ENCODE data around the gene AQP2. TPM values are rescaled to one million over a fixed set of nuclear protein-coding genes. Genes with fewer than 3 reads are reported as not detected.

Gene AQP2
- total RNA-seq, 2 donors from 2014 or later = not detected

- DNase-seq = no peak
- intact Hi-C loops (cut with DNase I, micrococcal nuclease) = no loop called here
- no peak for ATAC-seq
These were observed 33.3 kb upstream of the AQP2 start for GRCh38 chr12:49917166-49917787.

- ATAC-seq (no peak), DNase-seq (no peak)
- intact Hi-C loops (cut with DNase I, micrococcal nuclease) = no loop called here
These were observed 32.8 kb upstream of the AQP2 start for GRCh38 chr12:49917788-49918173.

DNA sequence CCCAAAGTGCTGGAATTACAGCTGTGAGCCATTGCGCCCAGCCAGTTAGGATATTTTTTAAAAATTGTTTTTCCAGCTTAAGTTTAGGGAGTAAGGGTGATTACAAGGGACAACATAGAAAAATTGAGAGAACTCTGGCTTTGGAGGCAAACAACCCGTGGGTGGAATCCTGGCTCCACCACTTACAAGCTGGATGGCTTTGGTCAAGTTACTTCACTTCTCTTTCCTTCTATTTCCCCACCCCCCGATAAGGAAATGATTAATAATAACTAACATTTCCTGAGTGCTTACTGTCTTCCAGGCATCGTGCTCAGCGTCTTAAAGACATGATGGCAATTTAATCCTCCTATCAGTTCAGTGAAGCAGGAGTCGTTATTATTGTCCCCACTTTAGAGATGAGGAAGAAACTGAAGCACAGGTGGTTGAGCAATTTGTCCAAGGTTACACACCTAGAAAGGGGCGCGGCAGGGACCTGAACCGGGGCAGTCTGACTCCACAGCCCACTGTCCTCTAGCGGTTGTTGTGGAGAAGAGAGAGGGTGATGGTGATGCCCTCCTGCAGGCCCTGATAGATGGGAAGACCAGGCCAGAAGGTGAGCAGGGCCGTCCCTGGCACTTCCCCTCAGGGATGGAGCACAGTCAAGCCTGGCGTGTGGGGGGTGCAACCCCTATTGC lies 30.2 kb upstream of the AQP2 start:
- peak; percentile 54 for ATAC-seq
- DNase-seq = no peak
- intact Hi-C loops (cut with DNase I, micrococcal nuclease) = no loop called here

GRCh38 chr12:49920915-49921286 lies 29.6 kb upstream of the AQP2 start:
- no peak for ATAC-seq
- intact Hi-C loops (cut with DNase I, micrococcal nuclease) = no loop called here

GRCh38 chr12:49921299-49921698 lies 29.2 kb upstream of the AQP2 start:
- intact Hi-C loops (cut with DNase I, micrococcal nuclease) = no loop called here
- ATAC-seq = no peak
- DNase-seq = no peak

More at GRCh38 chr12:49920915-49921286, 29.6 kb upstream of the AQP2 start:
- no peak for DNase-seq

DNA sequence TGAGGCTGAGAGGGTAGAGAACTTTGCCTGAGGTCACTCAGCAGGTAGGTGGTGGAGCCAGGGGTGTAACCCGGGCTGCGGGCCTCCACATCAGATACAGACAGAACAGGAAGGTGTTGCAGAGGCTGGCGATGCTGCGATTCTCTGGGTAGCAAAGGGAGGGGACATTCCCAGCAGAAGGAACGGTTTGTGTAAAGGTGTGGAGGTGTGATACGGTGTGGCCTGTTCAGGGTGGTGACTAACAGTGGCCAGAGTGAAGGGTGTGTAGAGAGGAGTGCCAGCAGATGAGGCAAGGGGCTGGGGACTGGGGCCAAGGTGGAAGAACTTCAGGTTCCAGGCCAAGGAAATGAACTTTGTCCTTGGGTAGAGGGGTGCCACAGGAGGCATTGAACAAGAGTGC lies 28.6 kb upstream of the AQP2 start:
- peak; percentile 69 for ATAC-seq
- intact Hi-C loops (cut with DNase I, micrococcal nuclease) = no loop called here
- DNase-seq = no peak

- no peak for ATAC-seq
These were observed 28.0 kb upstream of the AQP2 start for GRCh38 chr12:49922349-49923034.

GRCh38 chr12:49923035-49923644 lies 27.4 kb upstream of the AQP2 start:
- DNase-seq = no peak
- intact Hi-C loops (cut with DNase I, micrococcal nuclease) = no loop called here
- no peak for ATAC-seq

More at GRCh38 chr12:49922349-49923034, 28.0 kb upstream of the AQP2 start:
- DNase-seq = no peak
- intact Hi-C loops (cut with DNase I, micrococcal nuclease) = no loop called here

- ATAC-seq = no peak
- intact Hi-C loops (cut with DNase I, micrococcal nuclease) = no loop called here
- DNase-seq = no peak
These were observed 26.5 kb upstream of the AQP2 start for GRCh38 chr12:49923880-49924556.

DNA sequence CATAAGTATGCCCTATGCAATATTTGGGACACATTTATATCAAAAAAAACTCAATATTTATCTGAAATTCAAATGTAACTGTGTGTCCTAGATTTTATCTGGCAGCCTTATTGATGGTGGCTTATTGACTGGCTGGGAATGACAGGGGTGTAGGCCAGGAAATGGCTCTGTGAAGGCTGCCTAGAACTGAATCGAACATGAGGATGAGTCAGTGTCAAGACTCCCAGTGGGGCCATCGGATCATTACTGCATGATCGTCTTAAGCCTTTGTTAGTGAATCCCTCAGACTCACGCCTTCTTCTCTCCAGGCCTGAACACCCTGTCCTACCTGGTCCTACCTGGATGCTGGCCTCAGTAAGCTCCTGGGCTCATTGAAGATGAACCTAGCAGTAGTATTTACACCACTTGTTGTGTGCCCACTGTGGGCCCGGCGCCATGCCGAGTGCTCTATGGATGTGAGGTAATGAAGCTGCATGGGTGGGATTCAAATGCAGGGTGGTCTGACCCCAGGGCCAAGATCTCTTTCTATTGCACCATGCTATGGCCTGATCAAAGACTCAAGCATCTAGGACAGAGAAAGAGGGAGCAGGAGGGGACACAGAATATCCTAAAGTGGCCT lies 25.8 kb upstream of the AQP2 start:
- DNase-seq = no peak
- intact Hi-C loops (cut with DNase I, micrococcal nuclease) = no loop called here

DNA sequence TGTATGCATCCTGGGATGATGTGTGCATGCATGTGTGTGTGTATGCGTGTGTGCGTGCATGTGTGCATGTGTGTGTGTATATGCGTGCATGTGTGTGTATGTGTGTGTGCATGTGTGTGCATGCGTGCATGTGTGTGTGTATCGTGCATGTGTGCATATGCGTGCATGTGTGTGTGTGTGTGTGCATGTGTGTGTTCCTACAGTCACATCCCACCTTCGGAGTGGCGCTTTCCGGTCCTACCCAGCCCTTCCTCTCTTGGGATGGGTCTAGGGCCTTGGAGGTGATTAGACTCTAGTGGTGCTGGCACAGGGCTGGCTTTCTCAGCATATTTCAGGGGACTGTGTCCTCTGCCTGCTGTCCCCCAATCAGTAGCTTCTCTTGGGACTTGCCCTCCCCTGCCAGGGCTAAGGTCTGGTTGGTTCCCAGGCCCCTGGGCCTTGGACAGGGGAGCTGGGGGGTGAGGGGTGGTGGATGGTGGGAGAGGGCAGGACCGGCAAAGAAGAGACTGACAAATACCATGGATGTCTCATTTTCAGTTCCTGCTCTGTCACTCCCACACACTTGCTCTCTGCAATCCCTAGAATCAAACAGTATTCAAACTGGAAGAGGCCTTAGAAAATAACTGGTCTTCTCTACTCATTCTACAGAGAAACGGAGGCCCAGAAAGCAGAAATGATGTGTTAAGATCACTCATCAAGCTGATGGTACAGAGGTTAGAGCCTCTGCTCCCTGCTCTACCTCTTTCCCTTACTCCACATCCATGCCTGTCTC lies 24.9 kb upstream of the AQP2 start:
- ATAC-seq (no peak), DNase-seq (no peak)
- intact Hi-C loops (cut with DNase I, micrococcal nuclease) = no loop called here

More for the DNA sequence above, 25.8 kb upstream of the AQP2 start:
- no peak for ATAC-seq

DNA sequence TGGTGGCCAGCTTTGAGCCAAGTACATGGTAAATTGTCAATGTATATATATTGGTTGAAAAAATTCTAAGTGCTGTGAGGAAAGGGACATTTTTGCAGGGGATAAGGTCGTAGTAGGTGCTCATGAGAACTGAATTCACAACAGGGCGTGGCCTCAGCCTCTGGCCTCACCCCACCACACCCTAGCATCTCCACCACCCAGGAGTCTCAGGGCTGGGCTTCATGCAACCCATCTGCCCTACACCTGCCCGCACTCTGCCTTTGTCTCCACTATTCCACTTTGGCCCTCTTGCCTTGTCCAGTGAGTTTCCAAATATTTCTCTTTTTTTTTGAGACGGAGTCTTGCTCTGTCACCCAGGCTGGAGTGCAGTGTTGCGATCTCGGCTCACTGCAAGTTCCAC lies 22.1 kb upstream of the AQP2 start:
- intact Hi-C loops (cut with DNase I, micrococcal nuclease) = no loop called here
- no peak for ATAC-seq
- DNase-seq = no peak

DNA sequence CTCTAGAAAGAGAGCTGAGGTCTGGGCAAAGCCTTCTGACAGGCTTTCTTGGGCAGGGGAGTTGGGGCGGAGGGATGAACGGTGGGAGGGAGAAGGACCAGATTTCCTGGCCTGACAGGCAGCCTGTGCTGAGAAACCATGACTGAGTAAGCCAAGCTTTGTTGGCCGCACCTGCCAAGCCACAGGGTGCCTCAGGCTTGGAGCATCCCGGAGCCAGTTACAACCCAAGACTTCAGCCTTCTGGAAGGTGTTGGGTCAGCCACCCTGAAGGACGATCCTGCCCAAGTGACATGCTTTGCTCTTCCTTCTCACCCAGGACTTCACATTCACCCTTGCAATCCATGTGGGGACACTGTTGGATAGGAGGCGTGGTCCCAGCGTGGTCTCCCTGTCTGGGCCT lies 21.0 kb upstream of the AQP2 start:
- intact Hi-C loops (cut with DNase I, micrococcal nuclease) = no loop called here
- ATAC-seq = no peak
- no peak for DNase-seq

- intact Hi-C loops (cut with DNase I, micrococcal nuclease) = no loop called here
- no peak for ATAC-seq
These were observed 19.8 kb upstream of the AQP2 start for GRCh38 chr12:49930515-49931288.

GRCh38 chr12:49932023-49932422 lies 18.5 kb upstream of the AQP2 start:
- no peak for ATAC-seq
- no peak for DNase-seq
- intact Hi-C loops (cut with DNase I, micrococcal nuclease) = no loop called here

More at GRCh38 chr12:49930515-49931288, 19.8 kb upstream of the AQP2 start:
- DNase-seq = no peak

GRCh38 chr12:49932533-49933130 lies 17.9 kb upstream of the AQP2 start:
- ATAC-seq (no peak), DNase-seq (no peak)
- intact Hi-C loops (cut with DNase I, micrococcal nuclease) = no loop called here

GRCh38 chr12:49933796-49934195 lies 16.7 kb upstream of the AQP2 start:
- no peak for DNase-seq
- intact Hi-C loops (cut with DNase I, micrococcal nuclease) = no loop called here
- ATAC-seq = no peak

Data from left colon (tissue), 2 donors.